Smooth muscle cell of the brain vasculature (primary cell): ENCODE data around the gene RET.

Experiments
- DNase-seq: peaks from one replicate; pipeline ENCODE4 v3.0.0-alpha.2; 2012; ENCODE audit warnings: low read depth, low spot score

RET gene

GRCh38 chr10:43106256-43107091, 29.6 kb downstream of the RET start:
- DNase-seq: no peak

GRCh38 chr10:43108951-43109350, 32.1 kb downstream of the RET start:
- DNase-seq: no peak

- DNase-seq: no peak
Measured at GRCh38 chr10:43109671-43110249, 32.9 kb downstream of the RET start.

GRCh38 chr10:43110338-43111071, 33.6 kb downstream of the RET start:
- no peak for DNase-seq

GRCh38 chr10:43111101-43111500, 34.2 kb downstream of the RET start:
- no peak for DNase-seq

GRCh38 chr10:43111921-43112607, 35.2 kb downstream of the RET start:
- no peak for DNase-seq

- DNase-seq: no peak
Measured at GRCh38 chr10:43112608-43112961, 35.7 kb downstream of the RET start.

GRCh38 chr10:43113201-43114087, 36.6 kb downstream of the RET start:
- no peak for DNase-seq

- no peak for DNase-seq
Measured at GRCh38 chr10:43114088-43114742, 37.3 kb downstream of the RET start.

- no peak for DNase-seq
Measured at GRCh38 chr10:43114743-43115611, 38.1 kb downstream of the RET start.

- DNase-seq: no peak
Measured at GRCh38 chr10:43115881-43116595, 39.2 kb downstream of the RET start.

- no peak for DNase-seq
Measured at GRCh38 chr10:43116596-43116995, 39.7 kb downstream of the RET start.

GRCh38 chr10:43117031-43117776, 40.3 kb downstream of the RET start:
- DNase-seq: no peak

- no peak for DNase-seq
Measured at GRCh38 chr10:43117777-43118583, 41.1 kb downstream of the RET start.

GRCh38 chr10:43118631-43119415, 42.0 kb downstream of the RET start:
- DNase-seq: no peak

GRCh38 chr10:43119416-43120115, 42.7 kb downstream of the RET start:
- no peak for DNase-seq
